BE2C (cell line): ENCODE data around the gene SCP2D1.

Experiments used
- DNase-seq: peaks from one replicate; pipeline ENCODE4 v3.0.0-alpha.2; 2020
- H3K27me3 ChIP-seq: fragments of 250-450 bp; sonication (Bioruptor Pico); 2 replicates; pipeline ENCODE4 v1.5.1; 2020; ENCODE audit warnings: mild to moderate bottlenecking
- H3K36me3 ChIP-seq: fragments of 250-450 bp; sonication (Bioruptor Pico); 2 replicates; pipeline ENCODE4 v1.5.1; 2020; ENCODE audit warnings: mild to moderate bottlenecking
- H3K4me1 ChIP-seq: fragments of 250-450 bp; sonication (Bioruptor Pico); 2 replicates; pipeline ENCODE4 v1.5.1; 2020
- H3K4me3 ChIP-seq: 2 replicates; pipeline ENCODE4 v1.5.1; 2011; ENCODE audit warnings: low read depth, low read length
- H3K9me3 ChIP-seq: fragments of 250-450 bp; sonication (Bioruptor Pico); 2 replicates; pipeline ENCODE4 v1.5.1; 2020
- TF ChIP-seq, protein P1 (sequence below): IDR thresholded peaks from 2 replicates; pipeline ENCODE4 v1.5.1; 2012; ENCODE audit warnings: mild to moderate bottlenecking, low read depth, low read length

SCP2D1 gene

DNA sequence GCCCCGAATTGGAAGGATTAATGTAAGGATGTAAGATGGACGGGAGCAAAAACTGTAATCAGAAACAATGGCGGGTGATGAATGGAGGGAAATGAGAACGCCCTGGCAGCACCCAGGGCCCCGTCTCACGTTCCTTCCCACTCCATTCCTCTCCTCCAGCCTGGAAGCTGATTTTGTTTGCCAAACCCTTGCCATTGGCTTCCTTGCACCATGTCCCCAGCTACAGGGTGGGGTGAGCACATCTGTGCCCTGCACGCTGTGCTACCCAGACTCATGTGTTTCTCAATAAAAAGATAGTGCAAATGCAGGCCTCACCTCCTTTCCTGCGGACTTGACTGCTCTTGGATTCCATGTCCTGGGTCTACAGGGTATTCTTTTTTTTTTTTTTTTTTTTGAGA lies 26.7 kb downstream of the SCP2D1 start:
- Histone ChIP-seq H3K9me3 (no peaks in the 10 kb centered on the region), H3K36me3 (no peaks in the 10 kb centered on the region)
- TF ChIP-seq, protein P1, sequence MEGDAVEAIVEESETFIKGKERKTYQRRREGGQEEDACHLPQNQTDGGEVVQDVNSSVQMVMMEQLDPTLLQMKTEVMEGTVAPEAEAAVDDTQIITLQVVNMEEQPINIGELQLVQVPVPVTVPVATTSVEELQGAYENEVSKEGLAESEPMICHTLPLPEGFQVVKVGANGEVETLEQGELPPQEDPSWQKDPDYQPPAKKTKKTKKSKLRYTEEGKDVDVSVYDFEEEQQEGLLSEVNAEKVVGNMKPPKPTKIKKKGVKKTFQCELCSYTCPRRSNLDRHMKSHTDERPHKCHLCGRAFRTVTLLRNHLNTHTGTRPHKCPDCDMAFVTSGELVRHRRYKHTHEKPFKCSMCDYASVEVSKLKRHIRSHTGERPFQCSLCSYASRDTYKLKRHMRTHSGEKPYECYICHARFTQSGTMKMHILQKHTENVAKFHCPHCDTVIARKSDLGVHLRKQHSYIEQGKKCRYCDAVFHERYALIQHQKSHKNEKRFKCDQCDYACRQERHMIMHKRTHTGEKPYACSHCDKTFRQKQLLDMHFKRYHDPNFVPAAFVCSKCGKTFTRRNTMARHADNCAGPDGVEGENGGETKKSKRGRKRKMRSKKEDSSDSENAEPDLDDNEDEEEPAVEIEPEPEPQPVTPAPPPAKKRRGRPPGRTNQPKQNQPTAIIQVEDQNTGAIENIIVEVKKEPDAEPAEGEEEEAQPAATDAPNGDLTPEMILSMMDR, result no peak

DNA sequence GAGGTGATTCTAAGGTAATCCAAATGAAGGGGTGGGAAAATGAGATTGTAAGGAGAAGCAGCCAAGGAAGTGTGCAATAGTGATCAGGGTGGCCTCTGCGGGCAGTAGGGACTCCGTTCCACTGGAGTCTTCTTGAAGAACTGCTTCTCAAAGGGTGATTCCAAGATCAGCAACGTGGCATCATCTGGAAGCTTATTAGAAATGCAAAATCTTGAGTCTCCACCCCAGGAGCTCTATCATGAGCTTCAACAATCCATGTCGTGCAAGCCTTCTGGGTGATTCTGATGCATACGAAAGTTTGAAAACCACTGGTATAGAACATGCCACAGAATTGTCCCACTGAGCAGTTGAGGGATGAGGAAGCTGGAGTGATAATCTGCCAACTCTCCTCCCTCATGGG lies 31.4 kb downstream of the SCP2D1 start:
- H3K36me3 ChIP-seq, result no peaks in the 10 kb centered on the region
- H3K4me1 ChIP-seq, result no peaks in the 10 kb centered on the region
- H3K27me3 ChIP-seq, result peaks cover 5% of the 10 kb centered on the region
- no peak overlapping the region for H3K4me3 ChIP-seq
- TF ChIP-seq, protein P1, result no peak
- DNase-seq, result no peak
- no peaks in the 10 kb centered on the region for H3K9me3 ChIP-seq

More for the DNA sequence above, 26.7 kb downstream of the SCP2D1 start:
- H3K27me3 ChIP-seq, result no peaks in the 10 kb centered on the region
- H3K4me1 ChIP-seq, result no peaks in the 10 kb centered on the region
- DNase-seq, result no peak
- H3K4me3 ChIP-seq, result no peak overlapping the region

DNA sequence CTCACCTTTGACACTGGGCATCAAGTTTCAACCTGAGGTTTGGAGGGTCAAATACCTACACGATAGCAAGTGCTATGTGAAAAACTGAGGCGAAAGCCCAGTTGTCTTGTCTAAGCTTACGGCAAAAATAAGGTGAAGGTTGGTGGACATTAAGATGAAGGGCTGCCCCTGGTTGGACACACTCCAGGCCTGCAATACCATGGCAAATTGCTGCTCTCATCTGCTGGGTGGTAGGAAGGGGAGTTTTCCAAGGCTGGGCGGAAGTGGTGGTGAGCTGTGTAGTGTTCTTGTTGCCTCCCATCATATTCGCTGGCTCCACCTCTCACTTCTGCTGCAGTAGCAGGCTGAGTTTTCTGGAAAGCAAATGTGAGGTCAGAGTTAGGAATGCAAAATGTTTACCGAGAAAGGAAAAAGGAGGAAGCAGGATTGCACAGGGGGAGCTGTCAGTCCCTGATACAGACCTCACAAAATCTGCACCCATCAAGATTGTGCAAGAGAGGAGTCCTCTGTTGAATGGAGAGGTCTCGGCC lies 33.7 kb downstream of the SCP2D1 start:
- peaks cover 7% of the 10 kb centered on the region for H3K27me3 ChIP-seq
- no peaks in the 10 kb centered on the region for H3K4me1 ChIP-seq
- DNase-seq, result no peak
- TF ChIP-seq, protein P1, result no peak
- H3K4me3 ChIP-seq, result no peak overlapping the region
- H3K9me3 ChIP-seq, result no peaks in the 10 kb centered on the region
- no peaks in the 10 kb centered on the region for H3K36me3 ChIP-seq

DNA sequence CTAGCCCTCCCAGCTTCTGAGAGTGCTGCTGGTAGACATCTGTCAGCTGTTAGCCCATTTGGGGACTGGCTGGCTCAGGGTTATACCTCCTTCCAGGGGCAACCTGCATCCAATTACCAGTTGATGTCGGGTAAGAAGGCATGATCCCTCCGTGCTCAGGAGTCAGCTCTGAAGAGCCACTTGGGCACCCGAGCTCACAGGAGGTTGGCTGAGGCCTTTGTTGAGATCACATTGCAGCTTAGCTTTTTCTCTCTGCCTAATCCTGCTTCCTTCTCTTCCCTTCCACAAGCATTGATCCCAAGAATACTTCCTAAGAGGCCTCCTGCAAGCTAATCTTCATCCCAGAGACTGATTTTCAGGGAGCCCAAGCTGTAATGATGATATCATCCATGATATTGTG lies 35.5 kb downstream of the SCP2D1 start:
- Histone ChIP-seq H3K36me3 (no peaks in the 10 kb centered on the region), H3K4me3 (no peak overlapping the region), H3K4me1 (no peaks in the 10 kb centered on the region), H3K9me3 (no peaks in the 10 kb centered on the region), H3K27me3 (peaks cover 7% of the 10 kb centered on the region)
- TF ChIP-seq, protein P1, result no peak
- no peak for DNase-seq

DNA sequence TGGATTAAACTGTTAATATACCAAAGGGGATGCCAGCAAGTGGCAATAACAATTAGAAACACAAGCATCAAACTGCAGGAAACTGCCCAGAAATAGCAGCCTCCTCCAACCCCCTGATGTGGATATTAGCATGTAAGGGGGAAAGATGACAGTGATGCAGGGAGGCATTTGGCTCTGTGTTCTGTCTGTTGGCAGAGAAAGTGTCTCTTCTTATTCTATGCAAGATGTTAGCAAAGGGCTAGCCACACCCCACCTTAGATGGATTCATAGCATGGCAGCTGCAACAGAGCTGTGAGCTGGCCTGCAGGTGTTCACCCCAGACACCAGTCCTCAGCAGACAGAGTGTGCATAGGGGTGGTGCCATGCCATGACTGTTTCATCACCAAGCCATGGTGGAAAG lies 38.0 kb downstream of the SCP2D1 start:
- H3K36me3 ChIP-seq, result no peaks in the 10 kb centered on the region
- no peak overlapping the region for H3K4me3 ChIP-seq
- TF ChIP-seq, protein P1, result no peak
- no peaks in the 10 kb centered on the region for H3K4me1 ChIP-seq
- DNase-seq, result no peak
- H3K27me3 ChIP-seq, result peaks cover 7% of the 10 kb centered on the region; the same call in 1 of the 2 replicates
- no peaks in the 10 kb centered on the region for H3K9me3 ChIP-seq

DNA sequence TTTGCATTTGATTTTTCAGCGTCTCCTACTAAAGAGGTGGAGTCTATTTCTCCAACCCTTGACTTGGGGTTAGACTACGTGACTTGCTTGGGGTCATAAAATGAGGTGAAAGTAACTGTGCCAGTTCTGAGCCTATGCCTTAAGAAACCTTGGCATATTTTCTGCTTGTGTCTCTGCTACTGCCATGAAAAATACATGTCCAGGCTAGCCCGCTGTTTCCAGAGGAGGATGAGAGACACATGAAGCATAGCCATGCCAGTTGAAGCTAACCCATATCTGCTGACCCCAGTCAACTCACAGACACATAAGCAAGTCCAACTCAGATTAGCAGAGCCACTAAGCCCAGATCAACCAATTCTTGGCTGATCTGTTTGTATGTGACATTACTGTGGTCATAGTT lies 38.7 kb downstream of the SCP2D1 start:
- DNase-seq, result no peak
- Histone ChIP-seq H3K4me3 (no peak overlapping the region), H3K36me3 (no peaks in the 10 kb centered on the region), H3K4me1 (no peaks in the 10 kb centered on the region), H3K9me3 (no peaks in the 10 kb centered on the region), H3K27me3 (peaks cover 7% of the 10 kb centered on the region; the same call in 1 of the 2 replicates)
- TF ChIP-seq, protein P1, result no peak
